GM12865 (cell line): ENCODE results near the gene C1QTNF12.

Experiments used
- DNase-seq: peaks from one replicate; pipeline ENCODE4 v3.0.0; 2010; ENCODE audit warnings: low read depth
- H3K4me3 ChIP-seq: 2 replicates; pipeline ENCODE4 v1.5.1; 2011; ENCODE audit warnings: mild to moderate bottlenecking, low read depth, low read length, control low read depth
- CTCF ChIP-seq: IDR thresholded peaks from 2 replicates; pipeline ENCODE4 v1.5.1; 2011; ENCODE audit warnings: low read length, control low read depth, low read depth, inconsistent platforms; ENCODE audit not compliant: insufficient read depth; ENCODE audit errors: missing control alignments

The C1QTNF12 gene

GRCh38 chr1:1208713-1209433 is 37.6 kb downstream of the C1QTNF12 start:
- DNase-seq, result no peak
- no peak overlapping the region for H3K4me3 ChIP-seq
- TF ChIP-seq CTCF, result no peak

- no peak for DNase-seq
- H3K4me3 ChIP-seq, result no peak overlapping the region
- no peak for TF ChIP-seq CTCF
These were observed 39.0 kb downstream of the C1QTNF12 start for GRCh38 chr1:1207571-1207892.

GRCh38 chr1:1206966-1207531 is 39.5 kb downstream of the C1QTNF12 start:
- no peak for DNase-seq
- H3K4me3 ChIP-seq, result no peak overlapping the region
- TF ChIP-seq CTCF, result no peak

GRCh38 chr1:1206376-1206965 is 40.1 kb downstream of the C1QTNF12 start, which contains the start of gene TNFRSF18:
TNFRSF18 (minus strand) TSS chr1:1206592; CDS start chr1:1206571, 21 bp downstream.
- no peak for TF ChIP-seq CTCF
- DNase-seq, result no peak
- peak within 1 kb of the TSS; percentile 26; the same call in 1 of the 2 replicates for H3K4me3 ChIP-seq

GRCh38 chr1:1205769-1206375 is 40.6 kb downstream of the C1QTNF12 start:
- no peak for TF ChIP-seq CTCF
- DNase-seq, result no peak
- no peak overlapping the region for H3K4me3 ChIP-seq

- no peak overlapping the region for H3K4me3 ChIP-seq
- DNase-seq, result no peak
- TF ChIP-seq CTCF, result no peak
These were observed 41.3 kb downstream of the C1QTNF12 start for GRCh38 chr1:1204998-1205768.
